ENCODE data around the gene ACOT12.

ACOT12 gene

DNA sequence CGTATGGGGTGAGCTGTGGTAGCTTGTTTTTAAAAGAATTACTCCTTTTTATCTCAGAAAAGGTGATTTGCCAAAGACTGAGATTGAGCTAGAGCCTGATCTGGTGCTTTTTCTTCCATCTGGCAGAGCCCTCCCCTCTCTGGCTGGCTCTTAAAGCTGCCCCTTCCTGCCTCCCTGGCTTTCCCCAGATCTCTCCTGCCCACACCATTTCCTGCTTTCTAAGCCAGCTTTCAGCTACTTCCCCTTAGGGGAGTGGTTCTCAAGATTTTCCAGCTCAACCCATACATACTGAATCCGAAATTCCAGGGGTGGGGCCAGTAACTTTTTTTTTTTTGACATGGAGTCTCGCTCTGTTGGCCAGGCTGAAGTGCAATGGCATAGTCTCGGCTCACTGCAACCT lies 4.8 kb upstream of the ACOT12 start:
- TF ChIP-seq, protein P1, sequence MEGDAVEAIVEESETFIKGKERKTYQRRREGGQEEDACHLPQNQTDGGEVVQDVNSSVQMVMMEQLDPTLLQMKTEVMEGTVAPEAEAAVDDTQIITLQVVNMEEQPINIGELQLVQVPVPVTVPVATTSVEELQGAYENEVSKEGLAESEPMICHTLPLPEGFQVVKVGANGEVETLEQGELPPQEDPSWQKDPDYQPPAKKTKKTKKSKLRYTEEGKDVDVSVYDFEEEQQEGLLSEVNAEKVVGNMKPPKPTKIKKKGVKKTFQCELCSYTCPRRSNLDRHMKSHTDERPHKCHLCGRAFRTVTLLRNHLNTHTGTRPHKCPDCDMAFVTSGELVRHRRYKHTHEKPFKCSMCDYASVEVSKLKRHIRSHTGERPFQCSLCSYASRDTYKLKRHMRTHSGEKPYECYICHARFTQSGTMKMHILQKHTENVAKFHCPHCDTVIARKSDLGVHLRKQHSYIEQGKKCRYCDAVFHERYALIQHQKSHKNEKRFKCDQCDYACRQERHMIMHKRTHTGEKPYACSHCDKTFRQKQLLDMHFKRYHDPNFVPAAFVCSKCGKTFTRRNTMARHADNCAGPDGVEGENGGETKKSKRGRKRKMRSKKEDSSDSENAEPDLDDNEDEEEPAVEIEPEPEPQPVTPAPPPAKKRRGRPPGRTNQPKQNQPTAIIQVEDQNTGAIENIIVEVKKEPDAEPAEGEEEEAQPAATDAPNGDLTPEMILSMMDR (IDR thresholded peaks at IDR 0.05), result no peak

DNA sequence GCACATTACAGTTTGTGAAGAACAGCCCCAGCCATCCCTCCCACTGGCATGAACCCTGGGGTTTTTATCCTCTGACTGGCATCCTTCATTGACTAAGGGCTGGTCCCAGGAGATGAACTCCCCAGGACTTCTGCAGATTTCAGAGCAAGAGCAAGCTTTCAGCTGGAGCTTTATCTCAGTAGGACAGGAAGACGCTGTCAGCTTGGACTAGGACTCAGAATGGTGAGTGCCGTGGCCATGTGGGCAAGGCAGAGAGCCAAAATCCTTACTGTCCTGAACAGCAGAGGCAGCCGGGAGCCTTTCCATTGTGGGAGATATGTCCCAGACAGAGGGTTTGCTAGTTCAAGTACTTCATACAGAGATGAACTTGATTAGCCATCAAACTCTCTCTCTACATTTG lies 3.2 kb upstream of the ACOT12 start:
- TF ChIP-seq, protein P1 (IDR thresholded peaks at IDR 0.05), result no peak

DNA sequence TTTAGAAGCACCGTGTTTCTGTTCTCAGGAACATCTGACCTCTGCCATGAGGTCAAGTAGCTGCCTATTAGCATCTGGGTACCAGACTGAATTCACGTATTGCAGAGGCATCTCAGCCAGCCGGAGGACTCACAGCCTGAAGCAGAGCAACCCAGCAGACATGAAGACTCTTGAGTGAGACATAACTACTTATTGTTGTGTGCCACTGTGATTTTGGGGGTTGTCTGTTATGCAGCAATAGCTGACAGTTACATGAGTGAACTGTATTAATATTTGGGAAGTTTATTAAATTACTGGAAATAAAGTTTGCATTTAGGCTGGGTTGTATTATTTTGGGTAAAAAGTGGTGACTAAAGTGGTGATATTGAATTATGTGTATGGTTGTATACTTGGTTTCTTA lies 1.3 kb upstream of the ACOT12 start:
- TF ChIP-seq, protein P1 (IDR thresholded peaks at IDR 0.05), result no peak

DNA sequence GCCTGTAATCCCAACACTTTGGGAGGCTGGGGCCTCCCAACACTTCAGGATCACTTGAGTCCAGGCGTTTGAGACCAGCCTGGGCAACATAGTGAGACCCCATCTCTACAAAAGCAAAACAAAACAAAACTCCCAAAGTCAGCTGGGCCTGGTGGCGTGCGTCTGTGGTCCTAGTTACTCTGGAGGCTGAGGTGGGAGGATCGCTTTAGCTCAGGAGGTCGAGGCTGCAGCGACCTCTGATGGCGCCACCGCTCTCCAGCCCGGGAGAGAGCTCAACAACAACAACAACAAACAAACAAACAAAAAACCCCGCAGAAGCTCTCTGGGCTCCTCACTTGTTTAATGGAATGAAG lies 528 bp downstream of the ACOT12 start:
- TF ChIP-seq, protein P1 (IDR thresholded peaks at IDR 0.05), result no peak

DNA sequence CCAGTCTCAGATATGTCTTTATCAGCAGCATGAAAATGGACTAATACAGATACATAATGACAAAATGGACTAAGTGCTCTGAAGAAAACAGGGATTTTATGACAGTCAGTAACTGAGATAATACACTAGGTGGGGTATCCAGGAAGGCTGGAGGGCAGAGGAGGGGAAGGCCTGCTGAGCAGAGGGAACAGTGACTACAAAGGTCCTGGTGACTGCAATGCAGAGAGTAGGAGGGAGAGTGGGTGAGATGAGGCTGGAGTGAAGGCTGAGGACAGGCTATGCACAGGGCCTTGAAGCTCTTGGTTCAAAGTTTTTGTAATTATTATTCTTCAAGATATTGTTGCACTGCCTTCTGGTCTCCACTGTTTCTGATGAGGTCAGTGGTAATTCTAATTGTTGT lies 4.9 kb downstream of the ACOT12 start:
- TF ChIP-seq, protein P1 (IDR thresholded peaks at IDR 0.05), result no peak

DNA sequence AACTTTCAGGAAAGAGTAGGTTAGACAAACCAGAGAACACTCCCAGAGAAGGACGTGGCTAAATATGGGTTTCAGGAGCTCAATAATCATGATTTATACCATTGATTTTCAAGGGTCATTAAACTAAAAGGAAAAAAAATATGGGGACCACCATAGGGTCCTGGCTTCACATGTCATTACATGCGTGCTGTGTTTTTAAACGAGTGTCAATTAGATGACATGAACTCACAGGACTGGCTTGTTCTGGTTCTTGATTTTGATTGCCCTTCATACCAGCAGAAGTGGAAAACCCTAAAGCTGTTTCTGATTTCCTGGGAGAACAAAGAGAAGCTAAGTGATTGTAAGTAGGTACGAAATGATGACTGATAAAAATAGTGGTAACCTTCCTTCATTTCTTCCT lies 5.8 kb downstream of the ACOT12 start:
- TF ChIP-seq, protein P1 (IDR thresholded peaks at IDR 0.05), result no peak

DNA sequence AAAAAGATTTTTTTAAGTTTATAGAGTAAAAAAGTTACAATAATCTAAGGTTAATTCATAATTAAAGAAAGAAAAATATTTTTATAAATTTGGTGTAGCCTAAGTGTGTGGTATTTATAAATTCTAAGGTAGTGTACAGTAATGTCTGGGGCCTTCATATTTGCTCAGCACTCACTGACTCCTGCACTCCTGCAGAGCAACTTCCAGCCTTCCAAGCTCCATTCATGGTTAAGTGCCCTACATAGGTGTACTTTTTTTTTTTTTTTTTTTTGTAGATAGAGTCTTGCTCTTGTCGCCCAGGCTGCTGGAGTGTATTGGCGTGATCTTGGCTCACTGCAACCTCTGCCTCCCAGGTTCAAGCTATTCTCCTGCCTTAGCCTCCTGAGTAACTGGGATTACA lies 10.1 kb downstream of the ACOT12 start:
- TF ChIP-seq, protein P1 (IDR thresholded peaks at IDR 0.05), result no peak

DNA sequence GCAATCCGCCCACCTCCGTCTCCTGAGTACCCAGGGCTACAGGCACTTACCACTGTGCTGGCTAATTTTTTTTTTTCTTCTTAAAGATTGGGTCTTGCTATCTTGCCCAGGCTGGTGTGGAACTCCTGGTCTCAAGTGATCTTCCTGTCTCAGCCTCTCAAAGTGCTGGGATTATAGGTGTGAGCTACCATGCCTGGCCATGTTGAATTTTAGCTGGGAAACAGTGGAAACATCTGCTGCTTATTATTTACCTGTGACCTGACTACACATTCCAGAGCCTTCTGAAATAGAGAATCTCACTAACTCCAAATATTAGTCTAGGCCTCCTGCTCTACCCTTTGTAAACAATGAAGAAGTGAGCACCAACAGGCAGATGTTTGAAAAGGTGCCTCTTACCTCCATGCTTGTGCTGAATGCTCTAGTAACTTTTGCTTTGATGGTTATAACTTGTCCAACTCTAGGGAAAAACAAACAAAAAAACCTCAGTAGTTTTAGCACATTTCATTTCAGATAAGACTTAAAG lies 22.5 kb downstream of the ACOT12 start:
- TF ChIP-seq, protein P1 (IDR thresholded peaks at IDR 0.05), result no peak
